ENCODE data around the gene NFKBIE.
A peak's percentile ranks its signal among the peaks of the same experiment; 100 is the strongest.

NFKBIE gene

DNA sequence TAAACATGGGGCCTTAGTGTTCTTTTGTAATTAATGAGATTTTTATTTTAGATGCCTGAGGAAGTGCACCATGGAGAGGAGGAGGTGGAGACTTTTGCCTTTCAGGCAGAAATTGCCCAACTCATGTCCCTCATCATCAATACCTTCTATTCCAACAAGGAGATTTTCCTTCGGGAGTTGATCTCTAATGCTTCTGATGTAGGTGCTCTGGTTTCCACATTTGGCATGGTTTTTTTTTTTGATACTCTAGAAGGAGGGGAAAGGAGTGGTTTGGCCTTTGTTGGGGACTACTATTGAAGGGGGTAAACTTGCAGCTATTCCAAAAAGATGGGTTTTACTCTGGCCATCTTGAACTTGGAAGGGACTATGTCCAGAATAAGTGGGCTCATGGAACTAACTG is 16.8 kb downstream of the NFKBIE start:
- no peak for FAIRE-seq

DNA sequence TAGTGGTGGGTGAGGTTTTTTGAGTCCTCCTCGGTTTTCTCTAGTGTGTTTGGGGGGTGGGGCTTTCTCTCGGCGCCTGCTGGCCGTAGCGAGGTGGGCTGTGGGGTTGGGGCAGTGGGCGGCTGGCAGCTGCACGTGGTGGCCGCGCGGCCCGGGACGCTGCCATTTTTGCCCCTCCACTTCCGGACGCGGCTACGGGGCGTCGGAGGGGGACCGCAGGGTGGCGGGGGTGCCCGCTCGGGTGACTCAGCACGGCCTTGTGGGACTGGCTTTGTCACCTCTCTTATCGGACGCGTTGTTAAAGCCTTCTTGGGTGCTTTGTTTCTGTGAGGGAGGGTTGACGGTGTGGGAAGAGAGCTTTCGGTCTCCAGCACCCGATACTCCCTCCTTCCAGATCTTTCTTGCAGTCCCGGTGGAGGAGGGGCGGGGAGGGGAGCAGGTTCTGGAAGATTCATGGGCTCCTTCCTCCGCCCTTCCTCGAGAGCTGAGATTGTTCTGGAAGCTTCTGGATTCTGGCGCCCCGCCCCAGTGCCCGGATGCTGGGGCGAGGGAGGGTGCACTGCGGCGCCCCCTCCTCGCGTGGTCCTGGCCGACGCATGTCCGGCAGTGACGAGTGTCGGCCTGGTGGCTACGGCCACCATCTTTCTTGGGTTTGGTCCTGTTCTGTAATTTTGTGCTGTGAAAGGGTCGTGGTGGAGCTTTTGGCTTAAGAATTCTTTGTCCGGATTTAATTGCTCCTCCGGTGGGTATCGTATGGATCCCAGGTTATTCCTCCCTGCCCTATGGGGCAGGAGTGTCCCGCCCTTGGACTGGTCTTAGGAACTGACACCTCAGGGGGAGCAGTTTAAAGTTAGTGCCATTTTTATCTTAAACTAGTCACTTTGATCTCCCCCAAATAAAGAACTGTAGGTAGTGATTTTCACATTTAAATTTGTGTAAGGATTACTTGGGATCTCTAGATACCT is 17.7 kb downstream of the NFKBIE start:
- TF ChIP-seq TAF1 (IDR thresholded peaks at IDR 0.05; ENCODE audit: borderline replicate concordance, low read depth, low read length) (peak; percentile 33; the same call in 1 of the 2 replicates), POLR2AphosphoS5 (IDR thresholded peaks at IDR 0.05; ENCODE audit: low read depth, low read length) (no peak; the same call in 1 of the 2 replicates)
- DNase-seq (ENCODE audit: insufficient read length) (no peak), FAIRE-seq (peak; percentile 42)

More for the DNA sequence above, 16.8 kb downstream of the NFKBIE start:
- TF ChIP-seq POLR2A (IDR thresholded peaks at IDR 0.05; ENCODE audit: low read depth, low read length) (no peak), POLR2AphosphoS5 (IDR thresholded peaks at IDR 0.05; ENCODE audit: low read depth, low read length) (no peak), TAF1 (IDR thresholded peaks at IDR 0.05; ENCODE audit: borderline replicate concordance, low read depth, low read length) (no peak)
- no peak for DNase-seq (ENCODE audit: insufficient read length)

DNA sequence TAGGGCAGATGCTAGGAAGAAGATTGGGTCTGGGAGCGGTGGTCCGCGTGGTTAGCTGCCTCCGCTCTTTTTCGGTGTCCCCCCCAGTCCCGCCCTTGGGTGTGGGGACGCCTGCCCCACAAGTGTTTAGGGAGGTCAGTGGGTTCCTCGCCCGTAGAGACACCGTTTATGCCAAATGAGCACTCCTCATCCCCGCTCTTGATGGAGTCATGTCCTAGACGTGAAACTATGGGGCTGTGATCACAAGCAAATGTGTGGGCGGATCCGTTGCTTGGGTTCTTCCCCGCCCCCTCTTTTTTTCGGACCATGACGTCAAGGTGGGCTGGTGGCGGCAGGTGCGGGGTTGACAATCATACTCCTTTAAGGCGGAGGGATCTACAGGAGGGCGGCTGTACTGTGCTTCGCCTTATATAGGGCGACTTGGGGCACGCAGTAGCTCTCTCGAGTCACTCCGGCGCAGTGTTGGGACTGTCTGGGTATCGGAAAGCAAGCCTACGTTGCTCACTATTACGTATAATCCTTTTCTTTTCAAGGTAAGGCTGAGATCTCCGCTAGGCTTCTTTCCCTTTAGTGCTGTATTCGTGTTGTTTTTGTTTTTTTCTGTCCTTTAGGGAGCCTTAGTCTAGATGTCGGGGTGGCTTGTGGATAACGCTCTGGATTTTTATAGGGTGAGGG is 18.6 kb downstream of the NFKBIE start, which contains the start of gene HSP90AB1:
Gene HSP90AB1 (plus strand): TSS at position 439 of the 675 bp plus-strand sequence. CDS start 1,529 bp downstream, outside the sequence.
- DNase-seq (ENCODE audit: insufficient read length) (peak; percentile 87), FAIRE-seq (peak; percentile 91)
- TF ChIP-seq POLR2A (IDR thresholded peaks at IDR 0.05; ENCODE audit: low read depth, low read length) (peak; percentile 100), TAF1 (IDR thresholded peaks at IDR 0.05; ENCODE audit: borderline replicate concordance, low read depth, low read length) (peak; percentile 100), POLR2AphosphoS5 (IDR thresholded peaks at IDR 0.05; ENCODE audit: low read depth, low read length) (peak; percentile 100)

DNA sequence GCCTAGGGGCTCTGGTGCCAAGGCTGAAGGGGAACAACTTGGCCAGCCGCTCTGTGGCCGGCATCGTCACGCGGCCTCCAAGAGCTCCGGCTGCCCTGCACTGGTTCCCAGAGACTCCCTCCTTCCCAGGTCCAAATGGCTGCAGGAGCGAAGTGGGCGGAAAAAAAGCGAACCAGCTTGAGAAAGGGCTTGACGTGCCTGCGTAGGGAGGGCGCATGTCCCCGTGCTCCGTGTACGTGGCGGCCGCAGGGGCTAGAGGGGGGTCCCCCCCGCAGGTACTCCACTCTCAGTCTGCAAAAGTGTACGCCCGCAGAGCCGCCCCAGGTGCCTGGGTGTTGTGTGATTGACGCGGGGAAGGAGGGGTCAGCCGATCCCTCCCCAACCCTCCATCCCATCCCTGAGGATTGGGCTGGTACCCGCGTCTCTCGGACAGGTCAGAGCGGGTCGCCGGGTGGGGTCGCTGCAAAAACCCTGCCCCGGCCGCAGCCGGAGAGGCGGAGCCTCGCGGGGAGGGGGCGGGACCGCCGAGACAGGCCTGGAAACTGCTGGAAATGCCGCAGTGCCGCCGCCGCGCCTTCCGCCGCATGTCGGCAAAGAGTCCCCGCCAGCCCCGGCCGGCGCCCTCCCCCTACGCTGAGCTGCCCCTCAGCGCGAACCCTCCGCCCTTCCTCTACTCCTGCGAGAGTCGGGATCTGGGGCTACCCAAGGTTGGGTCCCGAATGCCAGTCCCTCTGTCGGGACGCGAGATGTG is 19.3 kb downstream of the NFKBIE start:
- FAIRE-seq, result peak; percentile 82
- DNase-seq (ENCODE audit: insufficient read length), result peak; percentile 73
- TF ChIP-seq POLR2A (IDR thresholded peaks at IDR 0.05; ENCODE audit: low read depth, low read length) (no peak), TAF1 (IDR thresholded peaks at IDR 0.05; ENCODE audit: borderline replicate concordance, low read depth, low read length) (0 out of 2 replicates have a peak, but pooled peaks have one; percentile 44), POLR2AphosphoS5 (IDR thresholded peaks at IDR 0.05; ENCODE audit: low read depth, low read length) (no peak)

DNA sequence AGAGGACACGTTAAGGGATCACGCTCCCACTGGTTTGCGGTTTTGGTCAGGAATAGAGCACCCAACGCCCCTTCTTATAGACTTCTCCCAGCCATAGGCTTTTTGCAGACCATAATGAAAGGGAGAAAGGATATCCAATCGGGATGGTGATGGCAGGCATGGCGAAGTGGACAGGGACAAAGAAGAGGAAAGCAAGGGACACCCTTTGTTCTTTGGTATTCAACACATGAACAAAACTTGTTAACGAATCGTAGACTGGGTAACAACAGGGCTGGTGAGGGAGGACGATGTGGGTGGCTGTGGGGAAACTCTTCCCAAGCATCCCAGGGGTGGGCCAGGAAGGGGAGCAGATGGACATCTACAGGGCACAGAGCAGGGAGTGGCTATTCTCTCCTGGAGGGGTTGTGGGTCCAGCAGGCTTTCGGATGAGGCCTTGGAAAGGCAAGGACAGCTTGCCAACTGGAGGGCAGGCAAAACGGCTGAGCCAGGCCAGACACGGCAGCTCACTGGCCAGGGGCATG is 19.9 kb downstream of the NFKBIE start:
- TF ChIP-seq TAF1 (IDR thresholded peaks at IDR 0.05; ENCODE audit: borderline replicate concordance, low read depth, low read length) (no peak), POLR2AphosphoS5 (IDR thresholded peaks at IDR 0.05; ENCODE audit: low read depth, low read length) (no peak), POLR2A (IDR thresholded peaks at IDR 0.05; ENCODE audit: low read depth, low read length) (no peak)
- no peak for DNase-seq (ENCODE audit: insufficient read length)
- peak; percentile 33 for FAIRE-seq

DNA sequence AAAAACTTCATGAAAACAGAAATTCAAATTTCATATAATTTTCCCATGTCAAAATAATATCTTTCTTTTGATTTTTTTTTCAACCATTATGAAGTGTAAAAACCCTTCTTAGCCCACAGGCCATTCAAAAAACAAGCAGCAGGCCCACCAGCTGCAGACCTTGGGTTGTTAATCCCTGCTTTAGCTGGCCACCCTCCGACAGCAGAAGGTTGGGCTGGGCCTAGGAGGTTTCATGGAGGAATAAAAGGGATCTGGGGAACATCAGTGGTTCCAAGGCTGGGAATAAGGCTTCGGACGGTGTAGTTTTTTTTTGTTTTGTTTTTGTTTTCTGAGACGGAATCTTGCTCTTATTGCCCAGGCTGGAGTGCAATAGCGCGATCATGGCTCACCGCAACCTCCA is 22.0 kb downstream of the NFKBIE start:
- TF ChIP-seq POLR2A (IDR thresholded peaks at IDR 0.05; ENCODE audit: low read depth, low read length), result no peak
- no peak for TF ChIP-seq TAF1 (IDR thresholded peaks at IDR 0.05; ENCODE audit: borderline replicate concordance, low read depth, low read length)
- no peak for TF ChIP-seq POLR2AphosphoS5 (IDR thresholded peaks at IDR 0.05; ENCODE audit: low read depth, low read length)
- FAIRE-seq (no peak), DNase-seq (ENCODE audit: insufficient read length) (no peak)

DNA sequence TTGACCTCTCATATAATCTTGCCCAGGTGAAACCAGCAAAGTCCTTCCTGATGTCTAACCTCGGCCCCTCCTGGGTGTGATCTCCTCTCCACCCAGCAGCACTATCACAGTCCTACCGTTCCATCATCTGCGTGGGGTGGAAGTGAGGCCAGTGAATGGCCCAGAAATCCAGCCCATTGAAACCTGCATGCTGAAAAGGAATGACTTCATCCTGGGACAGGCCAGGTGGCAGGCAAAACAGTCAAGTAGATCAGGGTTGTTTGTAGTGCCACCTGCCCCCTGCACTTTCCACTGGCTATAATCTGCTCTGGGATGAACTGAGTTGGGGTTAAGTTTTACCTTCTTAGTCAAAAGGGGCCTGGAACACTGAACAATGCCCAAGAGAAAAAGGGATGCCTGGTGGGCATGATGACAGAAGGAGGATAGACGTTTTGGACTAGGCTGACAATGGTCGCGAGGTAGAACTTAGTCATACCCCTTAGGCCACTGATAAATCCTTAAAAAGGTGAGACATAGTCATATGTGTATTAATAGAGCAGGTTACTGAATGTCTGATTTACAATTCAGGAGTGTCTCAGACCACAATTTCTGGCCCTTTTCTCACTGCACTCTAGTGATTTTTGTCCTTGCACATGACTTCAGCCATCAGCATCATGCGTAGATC is 26.5 kb downstream of the NFKBIE start:
- DNase-seq (ENCODE audit: insufficient read length), result no peak
- FAIRE-seq, result no peak
- TF ChIP-seq POLR2AphosphoS5 (IDR thresholded peaks at IDR 0.05; ENCODE audit: low read depth, low read length), result no peak
- no peak for TF ChIP-seq TAF1 (IDR thresholded peaks at IDR 0.05; ENCODE audit: borderline replicate concordance, low read depth, low read length)
- no peak for TF ChIP-seq POLR2A (IDR thresholded peaks at IDR 0.05; ENCODE audit: low read depth, low read length)

DNA sequence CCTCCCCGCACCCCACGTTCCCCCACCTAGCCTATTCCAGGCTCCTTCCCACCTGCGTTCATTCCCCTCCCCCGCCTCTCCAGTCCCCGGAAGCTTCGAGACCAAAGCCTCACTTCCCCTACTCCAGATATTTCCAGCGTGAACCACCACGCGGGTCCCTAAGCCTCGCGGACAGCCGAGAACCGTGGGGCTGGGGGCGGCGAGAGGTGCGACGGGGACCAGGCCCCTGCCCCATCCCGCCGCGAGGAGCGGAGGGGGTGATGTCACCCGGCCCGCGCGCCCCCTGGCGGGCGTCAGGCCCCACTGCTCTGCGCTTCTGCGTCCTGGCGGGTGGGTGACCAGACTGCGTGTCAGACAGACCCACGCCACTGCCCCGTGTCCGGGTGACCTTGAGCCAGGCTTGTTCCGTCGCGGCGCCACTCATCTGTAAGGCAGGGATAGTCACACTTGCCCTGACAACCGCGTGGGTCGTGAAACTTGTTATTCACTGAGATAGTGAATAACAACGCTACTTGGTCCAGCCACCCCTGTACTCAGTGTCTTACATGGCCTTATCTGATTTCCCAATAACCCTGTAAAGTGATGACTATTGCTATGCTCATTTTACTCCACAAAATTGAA is 27.4 kb downstream of the NFKBIE start:
- FAIRE-seq, result peak; percentile 82
- TF ChIP-seq TAF1 (IDR thresholded peaks at IDR 0.05; ENCODE audit: borderline replicate concordance, low read depth, low read length) (no peak), POLR2A (IDR thresholded peaks at IDR 0.05; ENCODE audit: low read depth, low read length) (peak; percentile 45; the same call in 1 of the 2 replicates), POLR2AphosphoS5 (IDR thresholded peaks at IDR 0.05; ENCODE audit: low read depth, low read length) (no peak)
- peak; percentile 84 for DNase-seq (ENCODE audit: insufficient read length)

DNA sequence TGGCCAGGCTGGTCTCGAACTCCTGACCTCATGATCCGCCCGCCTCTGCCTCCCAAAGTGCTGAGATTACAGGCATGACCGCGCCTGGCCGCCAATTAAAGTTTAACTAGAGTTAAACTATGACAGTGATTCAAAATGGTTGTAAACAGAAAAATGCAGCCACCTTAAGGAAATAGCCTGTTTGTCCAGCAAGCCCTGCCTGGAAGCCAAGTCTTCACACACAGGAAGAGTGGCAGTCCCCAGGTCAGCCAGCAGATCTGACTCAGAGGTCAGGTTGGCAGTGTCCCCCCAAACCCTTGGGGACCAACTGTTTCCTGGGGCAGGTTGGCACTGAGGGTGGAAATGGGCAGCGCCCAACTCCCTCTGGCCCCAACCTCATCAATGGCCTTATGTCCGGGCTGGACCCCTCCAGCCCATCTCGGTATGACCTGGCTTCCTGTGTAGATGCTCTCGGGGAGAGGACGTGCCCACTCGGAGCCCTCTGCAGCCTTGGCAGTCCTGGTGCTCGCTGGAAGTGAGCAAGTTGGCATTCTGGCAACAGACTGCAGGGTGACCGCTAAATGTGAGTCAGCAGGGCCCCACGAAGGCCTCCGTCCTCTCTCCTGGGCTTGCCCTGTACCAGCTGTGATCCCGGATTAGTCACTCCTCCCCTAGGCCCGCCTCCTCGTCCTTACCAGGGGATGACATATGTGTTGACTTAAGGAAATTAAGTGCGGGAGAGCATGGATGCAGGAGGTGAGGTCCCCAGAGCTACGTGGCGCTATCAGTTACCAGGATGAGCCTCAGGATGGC is 28.1 kb downstream of the NFKBIE start:
- FAIRE-seq (peak; percentile 96), DNase-seq (ENCODE audit: insufficient read length) (no peak)
- peak; percentile 7; the same call in 1 of the 2 replicates for TF ChIP-seq POLR2A (IDR thresholded peaks at IDR 0.05; ENCODE audit: low read depth, low read length)
- TF ChIP-seq TAF1 (IDR thresholded peaks at IDR 0.05; ENCODE audit: borderline replicate concordance, low read depth, low read length), result no peak

Data from GM12892 (cell line).